Peyer's patch (tissue), 4 donors: ENCODE data around the gene YPEL4. TPM values are rescaled to one million over a fixed set of nuclear protein-coding genes. Genes with fewer than 3 reads are reported as not detected.

Experiments
- DNase-seq, 3 donors: peaks; one replicate each; pipeline ENCODE4 v3.0.0-alpha.2; 2017 to 2019
- H3K27ac ChIP-seq, 4 donors: fragments of 200-600 bp; sonication (generic); one replicate each; pipeline ENCODE4 v1.5.1; 2016 to 2019
- H3K27me3 ChIP-seq, 2 donors: fragments of 200-600 bp; sonication (generic); one replicate each; pipeline ENCODE4 v1.5.1; 2019
- H3K36me3 ChIP-seq, 3 donors: fragments of 200-600 bp; sonication (generic); one replicate each; pipeline ENCODE4 v1.5.1; 2016 to 2019
- H3K4me1 ChIP-seq, 4 donors: fragments of 200-600 bp; sonication (generic); one replicate each; pipeline ENCODE4 v1.5.1; 2016 to 2019
- H3K4me3 ChIP-seq, 4 donors: fragments of 200-600 bp; sonication (generic); 1 replicate in 3 of 4; 2 replicates in 1 of 4; pipeline ENCODE4 v1.5.1; 2016 to 2019; ENCODE audit warnings: mild to moderate bottlenecking in 1 of 4
- H3K9me3 ChIP-seq, 4 donors: fragments of 200-600 bp; sonication (generic); one replicate each; pipeline ENCODE4 v1.5.1; 2016 to 2019; ENCODE audit warnings: mild to moderate bottlenecking in 1 of 4
- CTCF ChIP-seq, 6 experiments: fragments of 450-650 bp in 4 of 6; fragments of 200-600 bp in 2 of 6; sonication (generic) in 1 of 6; IDR thresholded peaks; one replicate each; pipeline ENCODE4 v1.5.1; 2017 to 2019; ENCODE audit warnings: antibody characterized with exemption in 6 of 6, mild to moderate bottlenecking in 3 of 6, moderate library complexity in 1 of 6
- POLR2A ChIP-seq, 2 donors: fragments of 450-650 bp; IDR thresholded peaks; one replicate each; pipeline ENCODE4 v1.5.1; 2017; ENCODE audit warnings: antibody characterized with exemption in 2 of 2, mild to moderate bottlenecking in 2 of 2, moderate library complexity in 2 of 2
- total RNA-seq, 4 donors: library from RNA; depleted of rRNA; stranded (reverse); fragments of >200 nt; gene quantifications; one replicate each; pipeline ENCODE4 v1.1.0, GENCODE V29; 2016

The YPEL4 gene
- total RNA-seq, 4 donors from 2014 or later = 0.35 to 2.5 (median 0.71) TPM

GRCh38 chr11:57639321-57640067, 10.2 kb downstream of the YPEL4 start:
- no peak for DNase-seq
- H3K4me3 ChIP-seq = peak overlapping the region; percentile 43 to 76 (median 60)
- TF ChIP-seq CTCF (IDR thresholded peaks at IDR 0.05) (no peak), POLR2A (IDR thresholded peaks at IDR 0.05) (no peak)
- H3K27me3 ChIP-seq = no peaks in the 10 kb centered on the region
- H3K4me1 ChIP-seq = peaks cover 0 to 15% (median 6%) of the 10 kb centered on the region in 4 donors
- H3K36me3 ChIP-seq = no peaks in the 10 kb centered on the region
- H3K27ac ChIP-seq = peak overlapping the region in 1 of 4 donors; percentile 62
- no peaks in the 10 kb centered on the region for H3K9me3 ChIP-seq

GRCh38 chr11:57638811-57639320, 10.8 kb downstream of the YPEL4 start:
- Histone ChIP-seq H3K9me3 (no peaks in the 10 kb centered on the region), H3K4me1 (peaks cover 0 to 15% (median 6%) of the 10 kb centered on the region in 4 donors), H3K36me3 (no peaks in the 10 kb centered on the region), H3K4me3 (peak overlapping the region; percentile 43 to 76 (median 60)), H3K27ac (peak overlapping the region; percentile 35 to 81 (median 68)), H3K27me3 (no peaks in the 10 kb centered on the region)
- TF ChIP-seq CTCF (IDR thresholded peaks at IDR 0.05) (no peak), POLR2A (IDR thresholded peaks at IDR 0.05) (no peak)
- no peak for DNase-seq

- no peak for TF ChIP-seq POLR2A (IDR thresholded peaks at IDR 0.05)
- TF ChIP-seq CTCF (IDR thresholded peaks at IDR 0.05) = no peak
- Histone ChIP-seq H3K36me3 (no peaks in the 10 kb centered on the region), H3K4me3 (peak overlapping the region; percentile 43 to 76 (median 60)), H3K27me3 (no peaks in the 10 kb centered on the region), H3K9me3 (no peaks in the 10 kb centered on the region), H3K27ac (peak overlapping the region; percentile 35 to 81 (median 68)), H3K4me1 (peaks cover 0 to 15% (median 6%) of the 10 kb centered on the region in 4 donors)
- DNase-seq = peak in 1 of 3 donors; percentile 64
Measured at GRCh38 chr11:57638005-57638781, 11.5 kb downstream of the YPEL4 start.

- Histone ChIP-seq H3K4me3 (peak overlapping the region; percentile 43 to 76 (median 60)), H3K4me1 (peaks cover 0 to 15% (median 6%) of the 10 kb centered on the region in 4 donors), H3K9me3 (no peaks in the 10 kb centered on the region), H3K27me3 (no peaks in the 10 kb centered on the region), H3K36me3 (no peaks in the 10 kb centered on the region), H3K27ac (peak overlapping the region in 2 of 4 donors; percentile 62 to 81)
- DNase-seq = no peak
- no peak for TF ChIP-seq POLR2A (IDR thresholded peaks at IDR 0.05)
- TF ChIP-seq CTCF (IDR thresholded peaks at IDR 0.05) = no peak
Measured at GRCh38 chr11:57637626-57638004, 12.1 kb downstream of the YPEL4 start.

GRCh38 chr11:57635246-57635645, 14.5 kb downstream of the YPEL4 start:
- H3K27me3 ChIP-seq = no peaks in the 10 kb centered on the region
- H3K4me1 ChIP-seq = peaks cover 0 to 15% (median 6%) of the 10 kb centered on the region in 4 donors
- TF ChIP-seq CTCF (IDR thresholded peaks at IDR 0.05) = no peak
- TF ChIP-seq POLR2A (IDR thresholded peaks at IDR 0.05) = no peak
- no peak for DNase-seq
- H3K36me3 ChIP-seq = no peaks in the 10 kb centered on the region
- no peaks in the 10 kb centered on the region for H3K9me3 ChIP-seq
- H3K4me3 ChIP-seq = no peak overlapping the region
- H3K27ac ChIP-seq = no peak overlapping the region
